ENCODE measurements around the gene TUBA1C.
"Not testable (repeated sequence)": the region's sequence is repeated elsewhere in the genome, so short reads cannot be mapped to it uniquely, and the experiment has no call there.

Gene TUBA1C

GRCh38 chr12:49282740-49283375 is 18.0 kb downstream of the TUBA1C start:
- not testable (repeated sequence) for DNase-seq (ENCODE audit: low read depth, low spot score)

- no peak for DNase-seq (ENCODE audit: low read depth, low spot score)
Observed at GRCh38 chr12:49283541-49284429, 18.9 kb downstream of the TUBA1C start.

- no peak for DNase-seq (ENCODE audit: low read depth, low spot score)
Observed at GRCh38 chr12:49284672-49285071, 19.8 kb downstream of the TUBA1C start.

GRCh38 chr12:49287876-49288275 is 23.0 kb downstream of the TUBA1C start:
- no peak for DNase-seq (ENCODE audit: low read depth, low spot score)

GRCh38 chr12:49288412-49288853 is 23.6 kb downstream of the TUBA1C start:
- DNase-seq (ENCODE audit: low read depth, low spot score) = no peak

- DNase-seq (ENCODE audit: low read depth, low spot score) = no peak
Observed at GRCh38 chr12:49288922-49289555, 24.2 kb downstream of the TUBA1C start.

GRCh38 chr12:49292729-49293055 is 27.8 kb downstream of the TUBA1C start:
- DNase-seq (ENCODE audit: low read depth, low spot score) = no peak

- DNase-seq (ENCODE audit: low read depth, low spot score) = no peak
Observed at GRCh38 chr12:49293056-49293956, 28.4 kb downstream of the TUBA1C start.

- no peak for DNase-seq (ENCODE audit: low read depth, low spot score)
Observed at GRCh38 chr12:49294086-49294803, 29.4 kb downstream of the TUBA1C start.

GRCh38 chr12:49294804-49295081 is 29.9 kb downstream of the TUBA1C start:
- DNase-seq (ENCODE audit: low read depth, low spot score) = no peak

- DNase-seq (ENCODE audit: low read depth, low spot score) = no peak
Observed at GRCh38 chr12:49295082-49295936, 30.4 kb downstream of the TUBA1C start, which contains the start of gene PRPH. Gene PRPH (plus strand): TSS chr12:49295147. CDS start chr12:49295201, 54 bp downstream.

GRCh38 chr12:49296034-49296835 is 31.4 kb downstream of the TUBA1C start:
- no peak for DNase-seq (ENCODE audit: low read depth, low spot score)

GRCh38 chr12:49296836-49297694 is 32.2 kb downstream of the TUBA1C start:
- DNase-seq (ENCODE audit: low read depth, low spot score) = no peak

- no peak for DNase-seq (ENCODE audit: low read depth, low spot score)
Observed at GRCh38 chr12:49297695-49298060, 32.8 kb downstream of the TUBA1C start.

GRCh38 chr12:49298160-49298559 is 33.3 kb downstream of the TUBA1C start:
- no peak for DNase-seq (ENCODE audit: low read depth, low spot score)

- no peak for DNase-seq (ENCODE audit: low read depth, low spot score)
Observed at GRCh38 chr12:49301760-49302159, 36.9 kb downstream of the TUBA1C start.

- no peak for DNase-seq (ENCODE audit: low read depth, low spot score)
Observed at GRCh38 chr12:49304161-49304560, 39.3 kb downstream of the TUBA1C start.

GRCh38 chr12:49305762-49306510 is 41.1 kb downstream of the TUBA1C start:
- DNase-seq (ENCODE audit: low read depth, low spot score) = no peak
